ENCODE data around the gene ZNF445.
"Not testable (repeated sequence)": the region's sequence is repeated elsewhere in the genome, so short reads cannot be mapped to it uniquely, and the experiment has no call there.

ZNF445 gene

DNA sequence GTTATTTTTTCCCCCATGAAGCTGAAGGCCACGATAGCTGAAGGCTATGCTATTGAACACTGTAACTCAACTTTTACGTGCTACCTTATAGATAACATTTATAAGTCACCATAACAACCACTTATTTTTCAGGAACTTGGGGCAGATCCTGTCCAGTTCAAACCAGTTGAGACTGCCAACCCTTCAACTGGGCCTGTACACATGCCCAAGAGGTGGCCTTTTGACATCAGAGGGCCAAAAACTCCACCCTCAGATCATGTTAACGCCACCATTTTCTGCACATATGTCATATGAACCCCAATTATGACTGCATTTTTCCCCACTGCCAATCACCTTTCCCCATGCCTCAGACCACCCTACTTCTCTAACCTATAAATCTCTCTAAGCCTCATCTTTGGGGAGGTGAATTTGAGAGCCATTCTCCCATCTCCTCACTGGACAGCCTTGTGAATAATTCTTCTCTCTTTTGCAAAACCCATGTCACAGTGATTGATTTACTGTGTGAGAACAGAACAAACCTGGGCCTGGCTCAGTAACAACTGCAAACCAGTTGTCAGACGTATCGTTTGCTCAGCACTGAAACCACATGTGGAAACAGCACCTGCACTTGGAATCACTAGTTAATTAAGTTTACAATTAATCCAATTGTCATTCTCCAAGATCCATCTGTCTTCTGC lies 42.5 kb downstream of the ZNF445 start:
- ATAC-seq: no peak
- no peak for DNase-seq

- ATAC-seq (no peak), DNase-seq (no peak)
Observed at GRCh38 chr3:44430466-44430865, 47.0 kb downstream of the ZNF445 start.

GRCh38 chr3:44429459-44429858 lies 48.0 kb downstream of the ZNF445 start:
- ATAC-seq (no peak), DNase-seq (no peak)

DNA sequence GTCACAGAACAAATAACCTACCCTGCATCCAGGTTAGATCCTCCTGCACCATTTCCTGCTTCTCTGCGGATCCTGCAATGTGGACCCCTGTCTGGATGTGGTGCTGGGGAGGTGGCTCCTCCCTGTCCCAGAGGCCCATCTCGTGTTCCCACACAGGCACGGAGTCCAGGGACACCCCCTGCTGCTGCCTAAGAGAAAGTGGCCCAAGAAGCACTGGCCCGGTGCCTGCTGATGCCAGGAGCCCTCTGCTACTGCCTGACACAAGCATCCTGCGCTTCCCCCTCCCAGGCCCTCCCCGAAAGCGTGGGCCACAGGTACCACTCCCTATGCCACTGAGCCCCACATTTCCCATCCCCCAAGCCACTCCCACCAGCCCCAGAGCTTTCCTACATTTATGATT lies 48.6 kb downstream of the ZNF445 start:
- ATAC-seq: no peak

GRCh38 chr3:44427683-44428082 lies 49.8 kb downstream of the ZNF445 start:
- DNase-seq (no peak), ATAC-seq (no peak)

More for the DNA sequence above, 48.6 kb downstream of the ZNF445 start:
- DNase-seq: no peak

DNA sequence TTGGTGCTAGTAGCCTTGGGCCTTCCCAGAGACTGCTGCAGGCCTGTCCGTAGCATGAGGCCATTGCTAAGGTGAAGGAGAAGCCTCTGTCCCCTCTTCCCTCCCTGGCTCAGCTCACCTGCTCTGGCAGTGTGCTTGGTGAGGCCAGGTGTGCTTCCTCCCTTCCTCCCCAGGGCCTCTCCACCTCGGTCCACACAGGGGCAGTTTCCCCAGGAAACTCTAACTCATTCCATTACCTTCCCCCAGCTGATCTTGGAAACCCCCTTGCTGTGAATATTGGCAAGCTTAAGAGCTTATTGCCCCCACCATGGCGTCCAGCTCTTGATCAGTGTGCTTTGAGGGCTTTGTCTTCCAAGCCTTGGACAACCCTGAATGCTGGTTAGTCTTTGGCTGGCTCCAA lies 52.7 kb downstream of the ZNF445 start:
- ATAC-seq (no peak), DNase-seq (no peak)

- no peak for DNase-seq
- no peak for ATAC-seq
Observed at GRCh38 chr3:44421280-44421679, 56.2 kb downstream of the ZNF445 start.

DNA sequence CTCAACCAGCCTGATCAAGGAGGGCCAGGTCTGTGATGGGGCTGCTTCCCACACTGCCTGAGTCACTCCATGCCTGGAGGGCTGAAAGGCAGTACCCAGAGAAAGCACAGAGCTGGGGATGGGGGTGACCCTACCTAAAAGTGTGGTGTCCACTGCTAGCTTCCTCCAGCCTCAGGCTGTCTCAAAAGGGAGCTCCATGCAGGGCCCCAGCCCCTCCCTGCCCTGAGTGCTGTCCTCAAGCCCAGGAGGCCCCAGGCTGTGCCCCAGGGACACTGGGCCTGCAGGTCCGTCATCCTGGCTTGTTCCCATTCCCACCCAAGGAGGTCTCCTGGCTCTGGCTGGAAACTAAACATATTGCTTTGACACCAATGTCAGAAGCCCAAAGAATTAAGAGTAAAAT lies 56.8 kb downstream of the ZNF445 start:
- ATAC-seq: no peak
- DNase-seq: no peak

DNA sequence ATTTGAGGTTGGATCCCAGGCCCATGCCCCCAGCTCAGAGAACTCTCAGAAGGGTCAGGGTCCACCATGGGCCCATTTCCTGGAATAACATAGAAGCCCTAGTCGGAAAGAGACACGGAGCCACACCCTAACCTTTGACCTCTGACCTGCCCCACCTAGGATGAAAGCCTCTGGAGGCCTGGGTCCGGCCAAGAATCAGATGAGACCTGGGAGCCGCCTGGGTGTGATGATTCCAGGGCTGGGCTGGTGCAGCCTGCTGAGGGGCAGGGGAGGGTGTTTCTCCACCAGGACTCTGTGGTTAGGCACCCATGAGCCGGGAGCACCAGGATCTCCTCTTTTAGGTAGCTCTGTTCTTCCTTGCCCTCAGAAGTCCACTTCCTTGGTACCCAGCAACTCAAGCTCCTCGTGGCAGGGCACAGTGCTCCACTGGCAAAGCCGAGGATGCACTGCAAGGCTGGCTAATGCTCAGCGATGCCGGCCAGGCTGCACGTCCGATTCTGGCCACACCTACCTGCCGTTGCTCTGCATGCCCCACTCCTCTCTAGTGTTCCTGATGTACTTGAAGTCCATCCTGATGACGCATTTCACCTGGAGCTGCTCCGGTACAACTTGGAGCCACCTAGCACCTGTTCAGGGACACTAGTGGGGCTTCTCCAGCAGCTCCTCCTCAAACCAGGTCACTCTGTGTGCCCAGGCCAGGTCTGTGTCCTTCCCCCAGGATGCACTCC lies 57.4 kb downstream of the ZNF445 start:
- no peak for ATAC-seq
- no peak for DNase-seq

DNA sequence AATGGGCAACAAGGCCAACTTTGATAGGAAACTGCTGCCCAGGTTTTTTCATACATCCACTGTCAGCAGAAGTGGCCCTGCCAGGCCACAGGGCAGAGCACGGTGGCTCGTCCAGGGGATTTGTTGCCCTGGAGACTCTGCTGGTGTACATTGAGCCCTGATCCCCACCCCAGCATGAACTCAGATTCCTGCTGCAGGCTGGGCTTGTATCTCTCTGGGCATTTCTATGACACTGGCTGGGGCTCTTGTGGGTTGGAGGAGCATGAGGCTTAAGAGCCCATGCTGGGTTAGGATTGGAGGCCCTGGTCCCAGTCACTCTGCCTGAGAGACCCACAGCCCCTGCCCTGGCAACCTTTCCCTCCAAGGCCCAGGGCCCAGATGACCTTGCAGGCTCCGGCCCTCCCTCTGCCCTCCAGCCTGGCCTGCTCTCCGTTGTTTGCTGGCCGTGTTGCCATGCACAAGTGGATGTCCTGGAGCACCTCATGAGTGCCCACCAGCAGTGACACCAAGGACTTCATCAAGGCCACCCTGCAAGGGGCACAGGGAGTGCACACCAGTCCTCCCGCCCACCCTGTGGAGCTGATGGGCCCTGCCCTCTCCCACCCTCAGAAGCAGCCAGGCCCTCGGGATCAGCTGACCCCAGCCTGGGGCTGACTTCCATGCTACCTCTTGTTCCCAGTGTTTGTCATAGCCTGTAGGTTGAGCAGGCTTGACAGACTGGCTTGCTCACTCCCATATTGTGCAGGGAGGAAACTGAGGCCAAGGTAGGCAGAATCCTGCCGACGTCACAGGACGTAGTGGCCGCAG lies 58.2 kb downstream of the ZNF445 start:
- DNase-seq (no peak), ATAC-seq (no peak)

- ATAC-seq (no peak), DNase-seq (no peak)
Observed at GRCh38 chr3:44418549-44418948, 58.9 kb downstream of the ZNF445 start.

- ATAC-seq, DNase-seq: not testable (repeated sequence)
Observed at GRCh38 chr3:44418118-44418517, 59.4 kb downstream of the ZNF445 start.

DNA sequence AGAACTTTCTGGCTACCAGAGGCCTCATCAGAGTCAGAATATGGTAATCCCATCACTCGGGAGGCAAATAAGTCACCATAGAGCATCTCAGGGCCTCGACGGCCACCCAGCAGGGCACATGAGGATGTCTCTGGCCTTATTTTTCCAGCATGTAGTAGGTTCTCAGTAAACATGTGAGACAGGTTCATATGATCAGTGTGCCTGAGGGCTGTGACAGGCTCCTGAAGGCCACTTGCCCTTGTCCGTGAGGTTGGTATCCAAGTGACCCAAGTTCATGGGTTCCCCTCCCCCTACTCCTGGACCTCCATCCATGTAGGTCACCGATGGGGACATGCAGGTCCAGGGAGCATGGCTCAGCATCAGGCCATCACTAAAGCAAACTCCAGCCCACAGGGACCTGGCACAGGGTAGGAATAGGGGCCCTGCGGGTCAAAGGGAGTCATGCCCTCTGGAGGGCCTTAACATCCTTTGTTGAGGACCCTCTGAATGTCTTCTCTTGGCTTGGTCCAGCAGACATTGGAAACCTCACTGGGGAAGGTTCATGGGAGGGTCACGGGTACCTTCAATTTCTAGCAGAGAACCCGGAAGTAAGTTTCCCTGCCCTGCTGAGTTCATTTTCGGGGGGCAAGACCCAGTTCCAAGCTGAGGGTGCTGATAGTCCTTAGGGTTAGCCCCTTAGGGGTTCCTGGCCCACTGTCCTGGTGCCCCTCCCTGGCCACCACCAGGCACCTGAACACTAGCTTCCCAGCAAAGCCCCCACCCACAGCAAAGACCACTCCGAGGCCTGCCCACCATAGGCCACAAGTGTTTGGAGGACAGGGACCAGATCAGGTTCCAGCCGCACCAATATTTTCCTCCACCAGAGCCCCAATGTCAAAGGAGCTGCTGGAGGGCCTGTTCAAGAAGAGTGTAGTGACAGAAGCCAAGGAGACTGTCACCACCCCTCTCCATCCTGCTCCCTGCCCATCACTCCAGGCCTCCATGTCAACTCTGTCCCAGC lies 61.1 kb downstream of the ZNF445 start:
- DNase-seq: no peak
- no peak for ATAC-seq

DNA sequence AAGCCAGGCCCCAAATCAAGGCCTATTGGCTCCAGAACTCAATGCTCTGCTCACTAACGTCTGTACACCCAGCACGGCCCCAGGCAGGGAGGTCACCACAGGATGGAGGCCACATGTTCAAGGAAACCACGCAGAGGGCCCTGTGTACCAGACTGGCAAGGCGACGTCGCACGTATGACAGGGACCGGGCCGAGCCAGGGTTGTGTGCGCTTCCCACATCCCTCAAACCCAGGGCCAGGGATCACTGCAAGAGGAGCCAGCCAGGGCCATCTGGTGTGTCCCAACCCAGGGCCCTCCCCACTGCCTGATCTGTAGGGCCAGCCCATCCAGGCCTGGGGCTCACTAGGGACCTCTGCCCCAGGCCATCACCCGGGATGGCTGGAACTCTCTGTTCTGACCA lies 62.0 kb downstream of the ZNF445 start:
- ATAC-seq: no peak

DNA sequence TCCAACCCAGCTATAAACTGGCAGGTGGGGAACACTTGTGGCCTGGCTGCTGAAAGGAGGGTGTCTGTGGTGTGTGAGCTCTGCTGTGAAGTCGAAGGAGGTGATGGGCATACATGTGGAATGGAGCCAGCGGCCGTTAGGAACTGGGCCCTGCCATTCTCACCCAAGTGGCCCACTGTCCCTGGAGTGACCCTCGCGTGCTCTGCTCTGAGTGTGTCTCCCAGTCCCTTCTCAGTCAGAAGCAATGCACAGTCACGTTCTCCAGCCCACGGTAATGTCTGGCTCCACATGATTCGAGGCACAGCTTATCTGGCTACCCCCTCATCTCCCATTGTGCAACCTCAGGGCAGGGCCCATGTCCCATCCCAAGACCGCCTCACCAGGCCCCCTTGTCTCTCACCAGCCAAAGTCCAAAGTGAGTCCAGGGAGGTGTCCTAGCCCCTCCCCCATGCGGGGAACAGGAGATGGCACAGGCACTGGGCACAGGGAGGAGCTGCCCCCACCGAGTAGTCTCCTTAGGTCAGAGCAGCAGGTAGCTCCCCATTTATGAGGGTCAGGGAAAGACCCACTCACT lies 62.9 kb downstream of the ZNF445 start:
- ATAC-seq: no peak
- DNase-seq: no peak

More for the DNA sequence above, 62.0 kb downstream of the ZNF445 start:
- no peak for DNase-seq

DNA sequence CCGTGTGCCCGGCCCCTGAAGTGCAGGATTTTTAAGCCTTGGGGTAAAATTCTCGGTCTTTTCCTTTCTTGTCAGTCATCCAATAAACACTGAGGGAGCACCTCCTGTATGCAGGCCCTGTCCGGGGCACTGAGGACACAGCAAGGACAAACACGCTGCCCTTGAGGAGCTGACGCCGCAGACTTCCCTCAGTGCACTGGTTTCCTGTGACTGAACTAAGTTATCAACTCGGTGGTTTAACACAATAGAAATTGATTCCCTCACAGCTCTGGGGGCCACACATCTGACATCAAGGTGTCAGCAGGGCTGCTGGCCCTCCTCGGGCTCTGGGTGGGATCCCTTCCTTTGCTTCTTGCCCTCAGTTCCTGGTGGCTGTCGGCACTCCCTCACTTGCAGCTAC lies 65.1 kb downstream of the ZNF445 start:
- no peak for ATAC-seq
- DNase-seq: no peak

- no peak for ATAC-seq
- no peak for DNase-seq
Observed at GRCh38 chr3:44411031-44411645, 66.3 kb downstream of the ZNF445 start.

GRCh38 chr3:44409640-44410410 lies 67.6 kb downstream of the ZNF445 start:
- DNase-seq: no peak
- ATAC-seq: no peak

DNA sequence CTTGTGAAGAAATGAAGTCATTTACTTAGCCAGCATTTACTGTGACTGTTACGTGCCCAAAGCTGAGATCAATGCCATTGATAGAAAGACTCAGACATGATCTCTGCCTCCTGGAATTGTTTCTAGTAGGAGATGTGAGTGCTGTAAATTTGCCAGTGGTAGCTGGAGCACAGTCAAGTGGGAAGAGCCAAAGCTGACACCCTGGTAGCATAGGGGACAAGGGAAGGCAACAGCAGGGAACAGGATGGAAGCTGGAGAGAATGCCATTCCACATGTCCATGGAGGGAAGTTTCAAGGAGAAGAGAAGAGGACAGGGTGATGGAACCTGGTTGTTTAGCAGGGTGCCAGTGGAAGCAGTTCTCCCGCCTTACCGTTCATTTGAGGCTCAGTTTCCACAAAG lies 74.9 kb downstream of the ZNF445 start:
- DNase-seq: no peak
- no peak for ATAC-seq

DNA sequence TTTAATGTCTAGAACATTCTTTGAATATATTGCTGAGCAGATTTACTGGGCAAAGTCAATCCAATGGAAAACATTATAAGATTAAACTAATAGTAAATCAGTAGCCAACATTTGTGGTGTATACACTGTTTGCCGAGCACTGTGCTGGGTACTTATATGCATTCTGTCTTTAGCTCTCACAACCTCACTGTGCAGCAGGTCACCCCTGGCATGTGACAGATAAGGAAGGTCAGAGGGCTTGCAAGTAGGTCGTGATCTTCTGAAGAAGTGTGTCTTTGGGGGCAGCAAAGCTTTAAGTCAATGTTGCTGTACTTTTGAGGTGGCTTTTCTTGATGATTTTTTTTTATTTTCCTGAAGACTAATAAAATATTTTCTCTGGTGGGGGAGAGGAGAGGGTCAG lies 76.7 kb downstream of the ZNF445 start:
- no peak for ATAC-seq
- DNase-seq: no peak
